ENCODE results near the gene PLS1. TPM values are rescaled to one million over a fixed set of nuclear protein-coding genes. Genes with fewer than 3 reads are reported as not detected.

PLS1 gene
- polyA plus RNA-seq, 2 of the 4 experiments (the other 2 are of a cell fraction) = 18.5 to 78.1 TPM

DNA sequence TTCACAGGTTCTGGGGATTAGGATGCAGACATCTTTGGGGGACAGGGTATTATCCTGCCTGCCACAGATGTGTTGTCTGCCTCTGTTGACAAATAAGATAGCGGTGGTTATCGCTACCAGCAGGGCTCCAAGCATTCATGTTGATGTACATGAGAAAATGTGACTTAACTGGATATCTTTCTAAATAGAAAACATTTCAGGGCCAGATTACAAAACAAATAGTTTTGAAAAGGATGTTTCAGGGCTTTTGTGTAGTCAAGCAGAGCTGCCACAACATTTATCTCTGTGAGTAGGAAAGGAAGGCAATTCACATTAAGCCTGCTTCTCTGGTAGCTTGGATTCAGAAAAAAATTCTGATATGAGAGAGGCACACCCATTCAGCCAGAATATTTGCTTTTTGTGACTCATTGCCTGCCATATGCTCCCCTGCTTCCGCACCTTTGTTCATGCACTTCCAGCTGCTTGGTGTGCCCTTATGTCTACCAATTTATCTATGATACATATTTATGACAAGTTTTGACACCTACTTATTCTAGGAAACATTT, 22.8 kb downstream of the PLS1 start (continued):
- TF ChIP-seq, protein P1, sequence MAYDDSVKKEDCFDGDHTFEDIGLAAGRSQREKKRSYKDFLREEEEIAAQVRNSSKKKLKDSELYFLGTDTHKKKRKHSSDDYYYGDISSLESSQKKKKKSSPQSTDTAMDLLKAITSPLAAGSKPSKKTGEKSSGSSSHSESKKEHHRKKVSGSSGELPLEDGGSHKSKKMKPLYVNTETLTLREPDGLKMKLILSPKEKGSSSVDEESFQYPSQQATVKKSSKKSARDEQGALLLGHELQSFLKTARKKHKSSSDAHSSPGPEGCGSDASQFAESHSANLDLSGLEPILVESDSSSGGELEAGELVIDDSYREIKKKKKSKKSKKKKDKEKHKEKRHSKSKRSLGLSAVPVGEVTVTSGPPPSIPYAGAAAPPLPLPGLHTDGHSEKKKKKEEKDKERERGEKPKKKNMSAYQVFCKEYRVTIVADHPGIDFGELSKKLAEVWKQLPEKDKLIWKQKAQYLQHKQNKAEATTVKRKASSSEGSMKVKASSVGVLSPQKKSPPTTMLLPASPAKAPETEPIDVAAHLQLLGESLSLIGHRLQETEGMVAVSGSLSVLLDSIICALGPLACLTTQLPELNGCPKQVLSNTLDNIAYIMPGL (CRISPR knock-in tag; IDR thresholded peaks at IDR 0.05; ENCODE audit: borderline replicate concordance) = no peak
- TF ChIP-seq RFX5 (IDR thresholded peaks at IDR 0.05) = no peak
- peak in 1 of 2 experiments; percentile 42; a peak in 1 of 5 replicates for TF ChIP-seq JUN (IDR thresholded peaks at IDR 0.05)

DNA sequence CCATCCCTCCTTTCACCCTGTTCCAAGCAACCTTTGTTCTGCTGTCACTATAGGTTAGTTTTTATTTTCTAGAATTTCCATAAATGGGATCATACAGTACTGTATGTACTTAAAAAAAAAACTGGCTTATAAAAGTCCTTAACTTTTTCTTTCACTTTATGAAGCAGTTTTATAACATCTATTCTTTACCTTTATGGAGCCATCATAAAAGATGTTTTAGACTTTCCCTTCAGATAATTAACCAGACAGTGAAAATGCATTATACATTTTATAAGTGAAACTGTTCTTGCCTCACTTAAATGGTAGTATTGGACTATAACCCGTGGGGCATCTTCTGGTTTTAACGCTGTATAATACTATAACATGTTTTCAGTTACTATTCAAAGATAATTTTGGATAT, 26.2 kb downstream of the PLS1 start:
- FAIRE-seq (no peak), DNase-seq (ENCODE audit: low read depth in 1 of 2, low spot score in 1 of 2) (no peak), ATAC-seq (no peak)
- Histone ChIP-seq H3K4me3 (no peak overlapping the region), H3K27ac (no peak overlapping the region), H3K4me1 (peaks cover 40% of the 10 kb centered on the region), H3K4me2 (no peak overlapping the region), H3K9me3 (no peaks in the 10 kb centered on the region)
- TF ChIP-seq RARB (CRISPR knock-in tag; IDR thresholded peaks at IDR 0.05) (no peak), ZFP36 (IDR thresholded peaks at IDR 0.05; ENCODE audit: borderline replicate concordance, partially characterized antibody) (no peak), HOXB5 (CRISPR knock-in tag; IDR thresholded peaks at IDR 0.05) (no peak), JUN (IDR thresholded peaks at IDR 0.05) (no peak), EP300 (IDR thresholded peaks at IDR 0.05) (no peak), GATA3 (IDR thresholded peaks at IDR 0.05; ENCODE audit: borderline replicate concordance) (no peak), POLR2A (IDR thresholded peaks at IDR 0.05; ENCODE audit: low read length) (no peak), CBX8 (IDR thresholded peaks at IDR 0.05) (no peak), MAFK (IDR thresholded peaks at IDR 0.05; ENCODE audit: partially characterized antibody) (no peak), NR3C1 (IDR thresholded peaks at IDR 0.05) (no peak), FOXS1 (CRISPR knock-in tag; IDR thresholded peaks at IDR 0.05) (no peak), RNF2 (IDR thresholded peaks at IDR 0.05; ENCODE audit: borderline replicate concordance, low read depth) (no peak), SREBF2 (IDR thresholded peaks at IDR 0.05) (no peak)
- TF ChIP-seq, protein P2, sequence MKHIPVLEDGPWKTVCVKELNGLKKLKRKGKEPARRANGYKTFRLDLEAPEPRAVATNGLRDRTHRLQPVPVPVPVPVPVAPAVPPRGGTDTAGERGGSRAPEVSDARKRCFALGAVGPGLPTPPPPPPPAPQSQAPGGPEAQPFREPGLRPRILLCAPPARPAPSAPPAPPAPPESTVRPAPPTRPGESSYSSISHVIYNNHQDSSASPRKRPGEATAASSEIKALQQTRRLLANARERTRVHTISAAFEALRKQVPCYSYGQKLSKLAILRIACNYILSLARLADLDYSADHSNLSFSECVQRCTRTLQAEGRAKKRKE (CRISPR knock-in tag; IDR thresholded peaks at IDR 0.05; ENCODE audit: low read depth) = no peak
- TF ChIP-seq, protein P3, sequence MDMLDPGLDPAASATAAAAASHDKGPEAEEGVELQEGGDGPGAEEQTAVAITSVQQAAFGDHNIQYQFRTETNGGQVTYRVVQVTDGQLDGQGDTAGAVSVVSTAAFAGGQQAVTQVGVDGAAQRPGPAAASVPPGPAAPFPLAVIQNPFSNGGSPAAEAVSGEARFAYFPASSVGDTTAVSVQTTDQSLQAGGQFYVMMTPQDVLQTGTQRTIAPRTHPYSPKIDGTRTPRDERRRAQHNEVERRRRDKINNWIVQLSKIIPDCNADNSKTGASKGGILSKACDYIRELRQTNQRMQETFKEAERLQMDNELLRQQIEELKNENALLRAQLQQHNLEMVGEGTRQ (IDR thresholded peaks at IDR 0.05) = no peak
- CTCF ChIA-PET = no interaction called here
- 86% methylated on average over 2 of the region's 2 CpGs for WGBS (ENCODE audit: missing lambda C conversion rate)
- POLR2A ChIA-PET = no interaction called here

DNA sequence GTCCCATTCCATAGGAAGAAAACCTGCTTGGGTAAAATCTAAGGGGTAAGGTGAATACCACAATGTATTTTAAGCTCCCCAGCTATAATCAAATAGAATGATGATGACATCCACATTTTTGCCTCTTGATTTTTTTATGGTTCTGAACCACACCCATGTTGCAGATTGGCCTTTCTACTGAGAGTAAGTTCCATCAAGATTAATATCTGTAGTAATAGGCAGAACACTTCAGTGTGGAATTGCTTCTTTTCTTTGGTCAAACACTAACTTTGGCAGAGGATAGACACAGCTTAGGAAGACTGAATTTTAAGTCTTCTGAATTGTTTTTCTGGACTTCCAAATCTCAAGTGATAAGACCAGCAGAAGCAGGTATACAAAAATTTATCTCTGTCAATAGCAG, 27.0 kb downstream of the PLS1 start:
- no peak overlapping the region for H3K27ac ChIP-seq
- H3K9me3 ChIP-seq = no peaks in the 10 kb centered on the region
- peaks cover 35% of the 10 kb centered on the region for H3K4me1 ChIP-seq
- peak overlapping the region; percentile 8; the same call in 1 of the 3 replicates for H3K4me2 ChIP-seq
- DNase-seq (ENCODE audit: low read depth in 1 of 2, low spot score in 1 of 2) (no peak), ATAC-seq (no peak), FAIRE-seq (no peak)
- H3K4me3 ChIP-seq = no peak overlapping the region
- TF ChIP-seq HDAC2 (IDR thresholded peaks at IDR 0.05) (no peak), CBX2 (IDR thresholded peaks at IDR 0.05; ENCODE audit: borderline replicate concordance, low read depth) (no peak), ZC3H11A (IDR thresholded peaks at IDR 0.05) (no peak), CHD2 (IDR thresholded peaks at IDR 0.05; ENCODE audit: low read length, partially characterized antibody) (no peak), ESRRA (IDR thresholded peaks at IDR 0.05; ENCODE audit: borderline replicate concordance, low read length) (no peak), EP300 (IDR thresholded peaks at IDR 0.05) (no peak), MAZ (IDR thresholded peaks at IDR 0.05; ENCODE audit: borderline replicate concordance, low read depth, low read length) (no peak), CBX8 (IDR thresholded peaks at IDR 0.05) (no peak), KDM5A (IDR thresholded peaks at IDR 0.05) (no peak)
- TF ChIP-seq, protein P4, sequence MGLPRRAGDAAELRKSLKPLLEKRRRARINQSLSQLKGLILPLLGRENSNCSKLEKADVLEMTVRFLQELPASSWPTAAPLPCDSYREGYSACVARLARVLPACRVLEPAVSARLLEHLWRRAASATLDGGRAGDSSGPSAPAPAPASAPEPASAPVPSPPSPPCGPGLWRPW (IDR thresholded peaks at IDR 0.05) = no peak
- TF ChIP-seq, protein P5, sequence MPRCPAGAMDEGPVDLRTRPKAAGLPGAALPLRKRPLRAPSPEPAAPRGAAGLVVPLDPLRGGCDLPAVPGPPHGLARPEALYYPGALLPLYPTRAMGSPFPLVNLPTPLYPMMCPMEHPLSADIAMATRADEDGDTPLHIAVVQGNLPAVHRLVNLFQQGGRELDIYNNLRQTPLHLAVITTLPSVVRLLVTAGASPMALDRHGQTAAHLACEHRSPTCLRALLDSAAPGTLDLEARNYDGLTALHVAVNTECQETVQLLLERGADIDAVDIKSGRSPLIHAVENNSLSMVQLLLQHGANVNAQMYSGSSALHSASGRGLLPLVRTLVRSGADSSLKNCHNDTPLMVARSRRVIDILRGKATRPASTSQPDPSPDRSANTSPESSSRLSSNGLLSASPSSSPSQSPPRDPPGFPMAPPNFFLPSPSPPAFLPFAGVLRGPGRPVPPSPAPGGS (IDR thresholded peaks at IDR 0.05) = no peak
- TF ChIP-seq, protein P6, sequence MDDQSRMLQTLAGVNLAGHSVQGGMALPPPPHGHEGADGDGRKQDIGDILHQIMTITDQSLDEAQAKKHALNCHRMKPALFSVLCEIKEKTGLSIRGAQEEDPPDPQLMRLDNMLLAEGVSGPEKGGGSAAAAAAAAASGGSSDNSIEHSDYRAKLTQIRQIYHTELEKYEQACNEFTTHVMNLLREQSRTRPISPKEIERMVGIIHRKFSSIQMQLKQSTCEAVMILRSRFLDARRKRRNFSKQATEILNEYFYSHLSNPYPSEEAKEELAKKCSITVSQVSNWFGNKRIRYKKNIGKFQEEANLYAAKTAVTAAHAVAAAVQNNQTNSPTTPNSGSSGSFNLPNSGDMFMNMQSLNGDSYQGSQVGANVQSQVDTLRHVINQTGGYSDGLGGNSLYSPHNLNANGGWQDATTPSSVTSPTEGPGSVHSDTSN (IDR thresholded peaks at IDR 0.05) = no peak
- TF ChIP-seq, protein P7, sequence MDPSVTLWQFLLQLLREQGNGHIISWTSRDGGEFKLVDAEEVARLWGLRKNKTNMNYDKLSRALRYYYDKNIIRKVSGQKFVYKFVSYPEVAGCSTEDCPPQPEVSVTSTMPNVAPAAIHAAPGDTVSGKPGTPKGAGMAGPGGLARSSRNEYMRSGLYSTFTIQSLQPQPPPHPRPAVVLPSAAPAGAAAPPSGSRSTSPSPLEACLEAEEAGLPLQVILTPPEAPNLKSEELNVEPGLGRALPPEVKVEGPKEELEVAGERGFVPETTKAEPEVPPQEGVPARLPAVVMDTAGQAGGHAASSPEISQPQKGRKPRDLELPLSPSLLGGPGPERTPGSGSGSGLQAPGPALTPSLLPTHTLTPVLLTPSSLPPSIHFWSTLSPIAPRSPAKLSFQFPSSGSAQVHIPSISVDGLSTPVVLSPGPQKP (IDR thresholded peaks at IDR 0.05; ENCODE audit: low read depth, low read length) = no peak
- ChIA-PET POLR2A (no interaction called here), CTCF (interaction anchor here (1.0 to 1.2 kb wide), 2 partner anchors 53 to 206 kb away, joined by 3 to 4 read pairs; no protein-coding TSS in a partner anchor)
